ENCODE data around the gene SPEG.

DNA sequence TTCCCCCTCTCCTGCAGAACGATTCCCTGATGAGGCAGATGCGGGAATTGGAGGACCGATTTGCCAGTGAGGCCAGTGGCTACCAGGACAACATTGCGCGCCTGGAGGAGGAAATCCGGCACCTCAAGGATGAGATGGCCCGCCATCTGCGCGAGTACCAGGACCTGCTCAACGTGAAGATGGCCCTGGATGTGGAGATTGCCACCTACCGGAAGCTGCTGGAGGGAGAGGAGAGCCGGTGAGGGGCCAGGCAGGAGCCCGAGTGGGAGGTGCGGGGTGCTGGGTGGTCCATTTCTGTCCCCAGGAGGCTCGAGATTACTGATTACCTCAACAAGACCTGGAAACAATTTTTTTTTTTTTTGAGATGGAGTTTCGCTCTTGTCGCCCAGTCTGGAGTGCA lies 13.3 kb upstream of the SPEG start:
- TF ChIP-seq POLR2AphosphoS5 (IDR thresholded peaks at IDR 0.05; ENCODE audit: low read depth) (no peak), CTCF (IDR thresholded peaks at IDR 0.05; ENCODE audit: insufficient read depth, low read length) (no peak), REST (IDR thresholded peaks at IDR 0.05; ENCODE audit: insufficient replicate concordance, low read depth) (no peak), GABPA (IDR thresholded peaks at IDR 0.05; ENCODE audit: low read depth) (no peak), SPI1 (IDR thresholded peaks at IDR 0.05; ENCODE audit: borderline replicate concordance, low read depth) (no peak)
